Stomach (tissue), 9 donors: ENCODE measurements around the gene FXYD7. TPM values are rescaled to one million over a fixed set of nuclear protein-coding genes. Genes with fewer than 3 reads are reported as not detected.

Experiments
- DNase-seq, 2 donors: peaks; one replicate each; pipeline versions ENCODE4 v3.0.0 to v3.0.0-alpha.2; 2013 to 2019
- H3K27ac ChIP-seq, 5 donors: fragments of 200-600 bp in 4 of 5; sonication (generic) in 4 of 5; one replicate each; pipeline ENCODE4 v1.5.1; 2013 to 2019; ENCODE audit warnings: mild to moderate bottlenecking in 1 of 5, moderate library complexity in 1 of 5
- H3K27me3 ChIP-seq, 3 donors: fragments of 200-600 bp; sonication (generic); one replicate each; pipeline ENCODE4 v1.5.1; 2017 to 2019; ENCODE audit warnings: mixed run types in 1 of 3
- H3K36me3 ChIP-seq, 4 donors: fragments of 200-600 bp; sonication (generic); 1 replicate in 3 of 4; 2 replicates in 1 of 4; pipeline ENCODE4 v1.5.1; 2016 to 2019
- H3K4me1 ChIP-seq, 4 donors: fragments of 200-600 bp; sonication (generic); one replicate each; pipeline ENCODE4 v1.5.1; 2016 to 2019
- H3K4me3 ChIP-seq, 4 donors: fragments of 200-600 bp; sonication (generic) in 3 of 4; one replicate each; pipeline ENCODE4 v1.5.1; 2016 to 2019; ENCODE audit warnings: mild to moderate bottlenecking in 1 of 4
- H3K9me3 ChIP-seq, 4 donors: fragments of 200-600 bp; sonication (generic); one replicate each; pipeline ENCODE4 v1.5.1; 2016 to 2019
- EP300 ChIP-seq: sonication (generic); formaldehyde crosslinking; IDR thresholded peaks from one replicate; pipeline ENCODE4 v1.6.1; 2017; ENCODE audit warnings: antibody characterized with exemption
- POLR2A ChIP-seq, 4 donors: fragments of 450-650 bp; IDR thresholded peaks; one replicate each; pipeline ENCODE4 v1.6.1; 2016; ENCODE audit warnings: antibody characterized with exemption in 4 of 4, control low read depth in 2 of 4, mild to moderate bottlenecking in 1 of 4, moderate library complexity in 1 of 4
- POLR2AphosphoS5 ChIP-seq, 3 donors: sonication (generic); formaldehyde crosslinking; IDR thresholded peaks; one replicate each; pipeline ENCODE4 v1.6.1; 2016; ENCODE audit warnings: antibody characterized with exemption in 3 of 3
- WGBS, 5 donors: extraction: QIAGEN DNeasy Blood & Tissue Kit in 3 of 5; methylation state at CpG; one replicate each; pipeline versions ENCODE4 v1.1.5 to v1.1.7; 2013 to 2018; 5-methylcytosine and 5-hydroxymethylcytosine counted together
- intact Hi-C: fragments of 100-400 bp; cut with DNase I; formaldehyde crosslinking; loops from one replicate; pipeline ENCODE4 v1.15.1; 2023; ENCODE audit warnings: low total_unique reads
- polyA plus RNA-seq, 3 donors: library from polyadenylated mRNA; stranded (reverse); fragments of 200-250 nt; gene quantifications; one replicate each; pipeline ENCODE4 v1.2.3, GENCODE V29; 2013
- total RNA-seq, 5 donors: library from RNA; depleted of rRNA; stranded (reverse); fragments of >200 nt; gene quantifications; one replicate each; pipeline versions ENCODE4 v1.1.0 to v1.2.3, GENCODE V29; 2014 to 2016
- TF ChIP-seq, protein P1 (sequence below), 7 experiments: fragments of 450-650 bp in 4 of 7; fragments of 200-600 bp in 3 of 7; sonication (generic) in 3 of 7; IDR thresholded peaks; one replicate each; pipeline ENCODE4 v1.5.1; 2016 to 2019; ENCODE audit warnings: antibody characterized with exemption in 7 of 7, control low read depth in 2 of 7, mild to moderate bottlenecking in 1 of 7
- donor health status: healthy with polysubstance abuse.
- donor health status: Bipolar disorder and iron deficiency.
- donor health status: healthy.

FXYD7 gene
- total and polyA plus RNA-seq, 8 donors, result 0.55 to 2.6 TPM; not detected in 6

DNA sequence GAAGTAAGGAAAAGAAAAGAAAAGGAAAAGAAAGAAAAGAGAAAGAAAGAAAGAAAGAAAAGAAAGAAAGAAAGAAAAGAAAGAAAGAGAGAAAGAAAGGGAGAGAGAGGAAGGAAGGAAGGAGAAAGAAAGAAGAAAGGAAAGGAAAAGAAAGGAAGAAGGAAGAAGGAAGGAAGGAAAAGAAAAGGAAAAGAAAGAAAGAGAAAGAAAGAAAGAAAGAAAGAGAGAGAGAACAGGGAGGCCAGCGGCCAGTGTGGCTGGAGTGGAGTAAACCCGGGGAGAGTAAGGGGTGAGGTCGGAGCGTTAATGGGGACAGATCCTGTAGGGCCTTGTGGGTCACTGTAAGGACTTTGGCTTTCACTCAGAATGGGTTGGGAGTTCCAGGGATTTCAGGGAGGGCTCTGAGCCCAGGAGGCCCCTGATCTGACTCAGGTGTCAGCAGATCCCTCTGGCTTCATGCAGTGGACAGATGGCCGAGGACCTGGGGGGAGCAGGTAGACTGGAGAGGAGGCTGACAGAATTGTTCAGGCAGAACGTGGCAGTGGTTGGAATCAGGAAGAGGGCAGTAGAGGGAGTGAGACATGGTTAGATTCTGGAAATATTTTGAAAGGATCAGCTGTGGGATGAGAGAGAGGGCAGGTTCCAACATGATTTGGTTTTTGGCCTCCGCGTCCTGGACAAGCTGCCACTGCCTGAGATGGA is 47.2 kb upstream of the FXYD7 start:
- 67 to 79% (median 76%) methylated on average over 8 of the region's 8 CpGs for WGBS, 5 donors
- TF ChIP-seq POLR2A (IDR thresholded peaks at IDR 0.05), result no peak

DNA sequence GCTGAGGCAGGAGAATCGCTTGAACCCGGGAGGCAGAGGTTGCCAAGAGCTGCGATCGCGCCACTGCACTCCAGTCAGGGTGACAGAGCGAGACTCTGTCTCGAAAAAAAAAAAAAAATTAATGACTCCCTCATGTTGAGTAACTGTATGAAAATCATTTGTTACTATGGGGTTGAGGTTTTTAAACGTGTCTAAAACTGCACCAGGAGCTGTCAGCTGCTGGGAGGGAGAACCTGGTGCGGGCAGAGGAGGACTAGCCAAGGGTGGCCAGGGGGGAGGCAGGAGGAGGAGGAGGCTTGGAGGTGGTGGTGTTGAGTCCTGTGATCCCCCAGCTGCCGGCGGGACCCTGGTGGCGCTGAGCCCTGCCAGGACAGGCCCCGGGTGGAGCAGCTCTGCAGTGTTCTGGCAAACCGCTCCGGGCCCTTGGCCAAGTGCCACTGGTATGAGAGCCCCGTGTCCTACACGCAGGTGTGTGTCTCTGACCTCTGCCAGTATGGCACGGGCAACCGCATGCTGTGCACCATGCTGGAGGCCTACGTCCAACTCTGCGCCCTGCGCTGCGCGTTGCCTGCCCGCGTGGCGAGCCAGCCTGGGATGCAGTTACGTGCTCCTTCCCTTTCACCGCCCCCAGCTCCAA is 44.5 kb upstream of the FXYD7 start:
- peaks cover 0 to 4% (median 2%) of the 10 kb centered on the region in 4 donors for H3K4me1 ChIP-seq
- no peaks in the 10 kb centered on the region for H3K9me3 ChIP-seq
- no peak overlapping the region for H3K27ac ChIP-seq
- WGBS, 5 donors, result 58 to 73% (median 67%) methylated on average over 28 to 29 of the region's 29 CpGs
- DNase-seq, result peak in 1 of 2 donors; percentile 85
- intact Hi-C loops, result no loop called here
- no peak overlapping the region for H3K4me3 ChIP-seq
- H3K27me3 ChIP-seq, result no peaks in the 10 kb centered on the region
- TF ChIP-seq POLR2A (IDR thresholded peaks at IDR 0.05), result no peak
- TF ChIP-seq EP300, result no peak
- TF ChIP-seq POLR2AphosphoS5 (IDR thresholded peaks at IDR 0.05), result no peak
- TF ChIP-seq, protein P1, sequence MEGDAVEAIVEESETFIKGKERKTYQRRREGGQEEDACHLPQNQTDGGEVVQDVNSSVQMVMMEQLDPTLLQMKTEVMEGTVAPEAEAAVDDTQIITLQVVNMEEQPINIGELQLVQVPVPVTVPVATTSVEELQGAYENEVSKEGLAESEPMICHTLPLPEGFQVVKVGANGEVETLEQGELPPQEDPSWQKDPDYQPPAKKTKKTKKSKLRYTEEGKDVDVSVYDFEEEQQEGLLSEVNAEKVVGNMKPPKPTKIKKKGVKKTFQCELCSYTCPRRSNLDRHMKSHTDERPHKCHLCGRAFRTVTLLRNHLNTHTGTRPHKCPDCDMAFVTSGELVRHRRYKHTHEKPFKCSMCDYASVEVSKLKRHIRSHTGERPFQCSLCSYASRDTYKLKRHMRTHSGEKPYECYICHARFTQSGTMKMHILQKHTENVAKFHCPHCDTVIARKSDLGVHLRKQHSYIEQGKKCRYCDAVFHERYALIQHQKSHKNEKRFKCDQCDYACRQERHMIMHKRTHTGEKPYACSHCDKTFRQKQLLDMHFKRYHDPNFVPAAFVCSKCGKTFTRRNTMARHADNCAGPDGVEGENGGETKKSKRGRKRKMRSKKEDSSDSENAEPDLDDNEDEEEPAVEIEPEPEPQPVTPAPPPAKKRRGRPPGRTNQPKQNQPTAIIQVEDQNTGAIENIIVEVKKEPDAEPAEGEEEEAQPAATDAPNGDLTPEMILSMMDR (IDR thresholded peaks at IDR 0.05), result no peak
- H3K36me3 ChIP-seq, result no peaks in the 10 kb centered on the region

More for the DNA sequence above, 47.2 kb upstream of the FXYD7 start:
- H3K9me3 ChIP-seq, result no peaks in the 10 kb centered on the region
- DNase-seq, result peak in 1 of 2 donors; percentile 38
- no peak overlapping the region for H3K4me3 ChIP-seq
- intact Hi-C loops, result no loop called here
- H3K27me3 ChIP-seq, result peaks cover 0 to 6% (median 2%) of the 10 kb centered on the region in 3 donors
- H3K27ac ChIP-seq, result no peak overlapping the region
- no peaks in the 10 kb centered on the region for H3K36me3 ChIP-seq
- peaks cover 3 to 10% (median 6%) of the 10 kb centered on the region in 4 donors for H3K4me1 ChIP-seq

DNA sequence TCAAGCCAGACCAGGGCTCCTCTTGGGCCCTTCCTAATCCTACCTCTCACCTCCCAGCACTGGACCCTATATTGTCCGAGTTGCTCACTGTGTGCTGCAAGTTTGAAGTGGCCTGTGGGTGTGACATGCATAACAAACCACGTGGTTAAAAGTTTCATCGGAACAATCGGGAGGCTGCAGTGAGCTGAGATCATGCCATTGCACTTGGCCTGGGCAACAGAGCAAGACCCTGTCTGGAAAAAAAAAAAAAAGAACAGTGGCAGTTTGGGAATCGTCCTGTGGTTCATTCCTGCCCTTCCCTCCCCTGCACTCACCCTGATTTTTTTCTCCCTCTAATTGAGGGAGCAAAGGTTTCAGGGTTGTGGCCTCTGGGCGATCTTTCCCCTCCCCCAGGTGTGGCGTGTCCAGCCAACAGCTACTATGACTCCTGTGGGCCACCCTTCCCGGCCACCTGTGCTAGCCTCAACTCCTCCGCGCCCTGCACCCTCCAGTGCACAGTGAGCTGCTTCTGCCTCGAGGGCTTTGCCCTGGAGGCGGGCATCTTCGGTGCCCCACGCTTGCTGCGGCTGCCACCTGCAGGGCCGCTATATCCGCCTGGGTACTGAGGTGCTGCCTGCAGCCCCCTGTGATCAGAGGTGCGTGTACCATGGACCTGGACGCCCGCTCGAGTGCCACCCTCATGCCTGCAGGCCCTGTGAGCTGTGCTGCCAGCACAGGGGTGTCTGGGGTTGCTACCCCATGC is 43.7 kb upstream of the FXYD7 start:
- no peaks in the 10 kb centered on the region for H3K36me3 ChIP-seq
- no peaks in the 10 kb centered on the region for H3K27me3 ChIP-seq
- TF ChIP-seq, protein P1 (IDR thresholded peaks at IDR 0.05), result no peak
- H3K4me3 ChIP-seq, result no peak overlapping the region
- DNase-seq, result no peak
- WGBS, 5 donors, result 82 to 90% (median 87%) methylated on average over 18 to 21 of the region's 21 CpGs
- H3K9me3 ChIP-seq, result no peaks in the 10 kb centered on the region
- intact Hi-C loops, result no loop called here
- H3K4me1 ChIP-seq, result peaks cover 0 to 4% (median 2%) of the 10 kb centered on the region in 4 donors
- H3K27ac ChIP-seq, result no peak overlapping the region

DNA sequence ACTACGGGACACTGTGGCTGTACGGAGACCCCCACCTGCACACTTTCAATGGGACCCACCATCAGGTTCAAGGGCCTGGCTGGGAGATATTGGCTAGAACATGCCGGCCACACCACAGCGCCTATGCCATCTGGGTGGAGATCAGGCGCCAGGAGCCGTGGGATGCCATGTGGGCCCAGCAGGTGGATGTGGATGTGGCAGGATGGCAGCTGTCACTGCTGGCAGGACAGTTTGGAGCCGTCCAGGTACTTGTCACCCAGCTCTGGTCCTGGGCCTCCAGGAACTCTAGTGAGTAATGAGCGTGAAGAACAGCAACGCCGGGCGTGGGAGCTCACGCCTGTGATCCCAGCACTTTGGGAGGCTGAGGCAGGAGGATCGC is 43.2 kb upstream of the FXYD7 start:
- Histone ChIP-seq H3K4me1 (peaks cover 0 to 4% (median 2%) of the 10 kb centered on the region in 4 donors), H3K27me3 (no peaks in the 10 kb centered on the region), H3K9me3 (no peaks in the 10 kb centered on the region), H3K36me3 (no peaks in the 10 kb centered on the region), H3K27ac (no peak overlapping the region), H3K4me3 (no peak overlapping the region)
- intact Hi-C loops, result no loop called here
- TF ChIP-seq POLR2A (IDR thresholded peaks at IDR 0.05) (no peak), POLR2AphosphoS5 (IDR thresholded peaks at IDR 0.05) (no peak), EP300 (no peak)
- TF ChIP-seq, protein P1 (IDR thresholded peaks at IDR 0.05), result no peak
- 94 to 97% (median 95%) methylated on average over 5 to 13 of the region's 13 CpGs for WGBS, 5 donors
- no peak for DNase-seq
